Endothelial cell of umbilical vein (primary cell): Measurements from ENCODE around the gene ETFDH. TPM values are rescaled to one million over a fixed set of nuclear protein-coding genes. Genes with fewer than 3 reads are reported as not detected.

Source experiments
- BruUV-seq: library from RNA; stranded (reverse); fragments of 400-500 nt; replicated peaks from 2 replicates; lab custom pipeline; 2021; lab: Mats Ljungman, UMichigan
- CTCF ChIA-PET: fragments of 300-600, 350-600 bp; sonication (Branson Sonifier 250); formaldehyde crosslinking; loops from one replicate; lab custom pipeline; 2021; ENCODE audit warnings: antibody characterized with exemption, inconsistent platforms; lab: Charles Lee
- POLR2A ChIA-PET: fragments of 300-600, 350-600 bp; sonication (Branson Sonifier 250); formaldehyde crosslinking; loops from one replicate; lab custom pipeline; 2021; ENCODE audit warnings: antibody characterized with exemption, inconsistent platforms; lab: Charles Lee
- DNase-seq: peaks from one replicate; pipeline ENCODE4 v3.0.0-alpha.2; 2011; ENCODE audit warnings: low read depth, low spot score
- FAIRE-seq: peaks from 2 replicates; lab custom pipeline; 2011; peaks lifted over from hg19 to GRCh38; lab: Jason Lieb, UNC
- H2AFZ ChIP-seq: 2 replicates; pipeline ENCODE4 v1.6.0; 2012; ENCODE audit warnings: low read depth, low read length, control low read depth, inconsistent platforms
- H3K27ac ChIP-seq: 2 replicates; pipeline ENCODE4 v1.5.1; 2011; ENCODE audit warnings: low read depth, mild to moderate bottlenecking, control low read depth, low read length, moderate library complexity; ENCODE audit not compliant: insufficient read depth
- H3K27me3 ChIP-seq, 2 experiments: 2 replicates each; pipeline versions ENCODE4 v1.6.0 to v1.6.1; 2011; ENCODE audit warnings: low read length in 2 of 2, mixed read lengths in 1 of 2; ENCODE audit not compliant: control insufficient read depth in 2 of 2, insufficient read depth in 2 of 2
- H3K36me3 ChIP-seq, 2 experiments: 2 replicates in 1 of 2; 3 replicates in 1 of 2; pipeline ENCODE4 v1.5.1; 2011; ENCODE audit warnings: low read length in 2 of 2, mild to moderate bottlenecking in 1 of 2, moderate library complexity in 1 of 2; ENCODE audit not compliant: control insufficient read depth in 2 of 2, insufficient read depth in 2 of 2; ENCODE audit errors: extremely low read depth in 1 of 2
- H3K4me1 ChIP-seq: 3 replicates; pipeline ENCODE4 v1.5.1; 2011; ENCODE audit warnings: mild to moderate bottlenecking, low read length; ENCODE audit not compliant: control insufficient read depth, insufficient read depth; ENCODE audit errors: extremely low read depth
- H3K4me2 ChIP-seq: 2 replicates; pipeline ENCODE4 v1.6.1; 2011; ENCODE audit warnings: low read length, control low read depth, mixed read lengths; ENCODE audit not compliant: insufficient read depth
- H3K4me3 ChIP-seq, 3 experiments: fragments of 200-600 bp in 1 of 3; sonication (generic), shearing (Covaris generic) in 1 of 3; replicated peaks in 1 of 3; 2 replicates each; pipeline ENCODE4 v1.5.1; 2011 to 2016; ENCODE audit warnings: control low read depth in 3 of 3, low read length in 3 of 3, mild to moderate bottlenecking in 2 of 3, inconsistent platforms in 1 of 3, low read depth in 1 of 3, moderate library complexity in 1 of 3; ENCODE audit not compliant: insufficient read depth in 1 of 3
- H3K79me2 ChIP-seq: 2 replicates; pipeline ENCODE4 v1.6.0; 2012; ENCODE audit warnings: low read length, inconsistent platforms; ENCODE audit not compliant: control insufficient read depth, insufficient read depth
- H3K9ac ChIP-seq: replicated peaks from 2 replicates; pipeline ENCODE3; 2011; ENCODE audit warnings: low read length, control low read depth; ENCODE audit not compliant: insufficient read depth; ENCODE audit errors: extremely low read depth
- H3K9me1 ChIP-seq: replicated peaks from 3 replicates; pipeline ENCODE4 v1.6.0; 2011; ENCODE audit warnings: mild to moderate bottlenecking, low read length; ENCODE audit not compliant: control insufficient read depth, insufficient read depth; ENCODE audit errors: extremely low read depth
- H3K9me3 ChIP-seq: replicated peaks from 2 replicates; pipeline ENCODE4 v1.5.1; 2012; ENCODE audit warnings: low read length, inconsistent platforms; ENCODE audit not compliant: control insufficient read depth, insufficient read depth
- H4K20me1 ChIP-seq: replicated peaks from 2 replicates; pipeline ENCODE3; 2011; ENCODE audit warnings: mild to moderate bottlenecking, low read length; ENCODE audit not compliant: control insufficient read depth, insufficient read depth; ENCODE audit errors: extremely low read depth
- EZH2 ChIP-seq: IDR thresholded peaks from 2 replicates; pipeline ENCODE4 v1.6.1; 2012; ENCODE audit warnings: borderline replicate concordance, low read depth, mild to moderate bottlenecking, moderate library complexity, low read length, inconsistent platforms; ENCODE audit not compliant: severe bottlenecking
- FOS ChIP-seq: IDR thresholded peaks from 2 replicates; pipeline ENCODE4 v1.6.1; 2011; ENCODE audit warnings: mild to moderate bottlenecking, low read length, moderate library complexity, borderline replicate concordance; ENCODE audit not compliant: insufficient read depth
- GATA2 ChIP-seq: IDR thresholded peaks from 2 replicates; pipeline ENCODE4 v1.7.0; 2011; ENCODE audit warnings: low read depth, mild to moderate bottlenecking, moderate library complexity, mixed read lengths, low read length; ENCODE audit not compliant: insufficient read length, insufficient read depth
- JUN ChIP-seq: IDR thresholded peaks from 2 replicates; pipeline ENCODE4 v1.6.1; 2011; ENCODE audit warnings: borderline replicate concordance, low read depth; ENCODE audit not compliant: insufficient read length, insufficient read depth
- MYC ChIP-seq: IDR thresholded peaks from one replicate; pipeline ENCODE4 v1.6.1; 2011; ENCODE audit warnings: mild to moderate bottlenecking, low read depth, low read length
- POLR2A ChIP-seq: IDR thresholded peaks from 2 replicates; pipeline ENCODE4 v1.6.1; 2012; ENCODE audit warnings: low read depth, mild to moderate bottlenecking, control low read depth, low read length
- POLR2AphosphoS5 ChIP-seq: IDR thresholded peaks from 2 replicates; pipeline ENCODE4 v1.6.1; 2012; ENCODE audit warnings: low read depth, mild to moderate bottlenecking, control low read depth, low read length, moderate library complexity; ENCODE audit not compliant: insufficient read depth
- dilution Hi-C: fragments of 300-500 bp; cut with MboI; formaldehyde crosslinking; loops from one replicate; pipeline ENCODE4 v1.15.0; 2019; ENCODE audit warnings: low sequenced_read_pairs; ENCODE audit not compliant: extremely low pct_ligation_motif_present
- intact Hi-C: fragments of 100-400 bp; cut with micrococcal nuclease; formaldehyde crosslinking; loops from one replicate; pipeline ENCODE4 v1.10.0; 2022
- polyA plus RNA-seq, 4 experiments: library from polyadenylated mRNA; depleted of rRNA in 3 of 4; stranded (reverse) in 3 of 4; unstranded in 1 of 4; fragments of >200 nt; gene quantifications; 2 replicates each; pipeline versions ENCODE4 v1.2.1 to v1.2.3, GENCODE V29; 2011 to 2012; ENCODE audit warnings: missing spikeins in 1 of 4
- total RNA-seq: library from RNA; stranded (reverse); gene quantifications from 2 replicates; pipeline ENCODE4 v1.2.3, GENCODE V29; 2021
- TF ChIP-seq, protein P1 (sequence below), 2 donors: IDR thresholded peaks; 1 replicate in 1 of 2; 2 replicates in 1 of 2; pipeline ENCODE4 v1.5.1; 2011; ENCODE audit warnings: low read length in 2 of 2, mild to moderate bottlenecking in 2 of 2, moderate library complexity in 2 of 2, control low read depth in 1 of 2, inconsistent platforms in 1 of 2, low read depth in 1 of 2; ENCODE audit not compliant: insufficient read depth in 1 of 2; ENCODE audit errors: extremely low read depth in 1 of 2

Gene ETFDH
- total and polyA plus RNA-seq, 2 donors (not counting 3 experiments of a cell fraction or from before 2014, with no cell fraction given), result 17.3 to 22.3 TPM

DNA sequence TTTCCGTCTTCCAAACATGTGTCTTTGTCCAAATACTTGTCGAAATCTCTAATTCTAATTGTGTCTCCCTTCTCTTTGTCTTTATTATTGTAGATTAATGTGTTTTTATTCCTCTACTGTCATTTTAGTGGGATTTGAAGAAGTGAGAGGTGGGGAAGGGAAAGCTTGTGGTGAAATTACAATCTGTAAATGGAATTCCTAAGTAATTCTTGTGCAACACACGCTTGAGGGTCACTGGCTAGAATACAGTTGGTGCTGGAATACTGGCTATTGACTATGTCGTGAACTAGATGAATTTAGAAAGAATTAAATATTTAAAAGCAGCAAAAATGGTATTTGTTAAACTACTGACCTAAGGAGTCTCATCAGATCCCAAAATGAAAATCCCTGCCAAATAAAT, 86.0 kb downstream of the ETFDH start:
- BruUV-seq, result no TSS peak
- POLR2A ChIA-PET, result no interaction called here
- H3K4me1 ChIP-seq, result no peaks in the 10 kb centered on the region
- H3K36me3 ChIP-seq, result no peaks in the 10 kb centered on the region
- no peaks in the 10 kb centered on the region for H4K20me1 ChIP-seq
- no peak for TF ChIP-seq EZH2
- no peak for TF ChIP-seq MYC
- no peak for TF ChIP-seq POLR2A
- no peak for TF ChIP-seq JUN
- TF ChIP-seq, protein P1, sequence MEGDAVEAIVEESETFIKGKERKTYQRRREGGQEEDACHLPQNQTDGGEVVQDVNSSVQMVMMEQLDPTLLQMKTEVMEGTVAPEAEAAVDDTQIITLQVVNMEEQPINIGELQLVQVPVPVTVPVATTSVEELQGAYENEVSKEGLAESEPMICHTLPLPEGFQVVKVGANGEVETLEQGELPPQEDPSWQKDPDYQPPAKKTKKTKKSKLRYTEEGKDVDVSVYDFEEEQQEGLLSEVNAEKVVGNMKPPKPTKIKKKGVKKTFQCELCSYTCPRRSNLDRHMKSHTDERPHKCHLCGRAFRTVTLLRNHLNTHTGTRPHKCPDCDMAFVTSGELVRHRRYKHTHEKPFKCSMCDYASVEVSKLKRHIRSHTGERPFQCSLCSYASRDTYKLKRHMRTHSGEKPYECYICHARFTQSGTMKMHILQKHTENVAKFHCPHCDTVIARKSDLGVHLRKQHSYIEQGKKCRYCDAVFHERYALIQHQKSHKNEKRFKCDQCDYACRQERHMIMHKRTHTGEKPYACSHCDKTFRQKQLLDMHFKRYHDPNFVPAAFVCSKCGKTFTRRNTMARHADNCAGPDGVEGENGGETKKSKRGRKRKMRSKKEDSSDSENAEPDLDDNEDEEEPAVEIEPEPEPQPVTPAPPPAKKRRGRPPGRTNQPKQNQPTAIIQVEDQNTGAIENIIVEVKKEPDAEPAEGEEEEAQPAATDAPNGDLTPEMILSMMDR (IDR thresholded peaks at IDR 0.05; ENCODE audit: extremely low read depth in 1 of 2, insufficient read depth in 1 of 2, low read depth in 1 of 2, low read length in 2 of 2), result no peak
- no peak for TF ChIP-seq POLR2AphosphoS5
- TF ChIP-seq FOS, result no peak
- no peak for TF ChIP-seq GATA2
- intact Hi-C loops (no loop called here), dilution Hi-C loops (no loop called here)
- H3K9me3 ChIP-seq, result no peaks in the 10 kb centered on the region
- FAIRE-seq (no peak), DNase-seq (no peak)
- no peak overlapping the region for H2AFZ ChIP-seq
- no peak overlapping the region for H3K9ac ChIP-seq
- CTCF ChIA-PET, result no interaction called here
- no peak overlapping the region for H3K27ac ChIP-seq
- H3K27me3 ChIP-seq, result no peaks in the 10 kb centered on the region
- no peak overlapping the region for H3K4me3 ChIP-seq
- no peak overlapping the region for H3K4me2 ChIP-seq
- H3K9me1 ChIP-seq, result no peaks in the 10 kb centered on the region
- no peaks in the 10 kb centered on the region for H3K79me2 ChIP-seq
